PFSK-1 (cell line): Measurements from ENCODE around the gene TLR6.

Experiments used
- FOXP2 ChIP-seq: optimal IDR thresholded peaks from 2 replicates; pipeline ENCODE3; 2011; ENCODE audit warnings: borderline replicate concordance, control low read depth, inconsistent platforms; ENCODE audit not compliant: insufficient read depth; ENCODE audit errors: extremely low read length, extremely low read depth
- POLR2AphosphoS5 ChIP-seq: IDR thresholded peaks from 2 replicates; pipeline ENCODE4 v1.6.1; 2012; ENCODE audit warnings: low read depth, mild to moderate bottlenecking, control low read depth, low read length, moderate library complexity
- REST ChIP-seq, 2 experiments: IDR thresholded peaks; 2 replicates each; pipeline versions ENCODE4 v1.6.1 to v1.8.0; 2011 to 2012; ENCODE audit warnings: low read depth in 2 of 2, low read length in 2 of 2, control low read depth in 1 of 2, inconsistent platforms in 1 of 2, mild to moderate bottlenecking in 1 of 2, moderate library complexity in 1 of 2; ENCODE audit not compliant: insufficient read depth in 1 of 2
- SIN3A ChIP-seq: IDR thresholded peaks from 2 replicates; pipeline ENCODE4 v1.6.1; 2012; ENCODE audit warnings: mild to moderate bottlenecking, low read length, moderate library complexity, borderline replicate concordance; ENCODE audit not compliant: insufficient read depth
- TAF1 ChIP-seq: IDR thresholded peaks from 2 replicates; pipeline ENCODE4 v1.6.1; 2012; ENCODE audit warnings: low read length, control low read depth, borderline replicate concordance; ENCODE audit not compliant: insufficient read depth

GRCh38 chr4:38774181-38774955 lies 82.2 kb downstream of the TLR6 start:
- TF ChIP-seq TAF1 (no peak), FOXP2 (no peak), POLR2AphosphoS5 (no peak), REST (IDR thresholded peaks at IDR 0.05; ENCODE audit: insufficient read depth in 1 of 2, low read depth in 2 of 2, low read length in 2 of 2) (no peak), SIN3A (no peak)
